Sigmoid colon (tissue), 4 donors: ENCODE results near the gene ADAMTSL1.

Experiments
- EP300 ChIP-seq, 4 donors: sonication (generic); formaldehyde crosslinking; IDR thresholded peaks; one replicate each; pipeline ENCODE4 v1.6.1; 2017; ENCODE audit warnings: antibody characterized with exemption in 4 of 4
- POLR2A ChIP-seq, 2 donors: fragments of 450-650 bp; IDR thresholded peaks; one replicate each; pipeline ENCODE4 v1.6.1; 2016; ENCODE audit warnings: antibody characterized with exemption in 2 of 2, mild to moderate bottlenecking in 2 of 2, moderate library complexity in 2 of 2
- POLR2AphosphoS5 ChIP-seq, 4 donors: sonication (generic); formaldehyde crosslinking; IDR thresholded peaks; one replicate each; pipeline ENCODE4 v1.6.1; 2017; ENCODE audit warnings: antibody characterized with exemption in 4 of 4
- TF ChIP-seq, protein P1 (sequence below), 4 experiments: fragments of 450-650 bp in 3 of 4; fragments of 200-600 bp in 1 of 4; IDR thresholded peaks; one replicate each; pipeline ENCODE4 v1.5.1; 2016 to 2019; ENCODE audit warnings: antibody characterized with exemption in 4 of 4, mild to moderate bottlenecking in 3 of 4, moderate library complexity in 2 of 4

DNA sequence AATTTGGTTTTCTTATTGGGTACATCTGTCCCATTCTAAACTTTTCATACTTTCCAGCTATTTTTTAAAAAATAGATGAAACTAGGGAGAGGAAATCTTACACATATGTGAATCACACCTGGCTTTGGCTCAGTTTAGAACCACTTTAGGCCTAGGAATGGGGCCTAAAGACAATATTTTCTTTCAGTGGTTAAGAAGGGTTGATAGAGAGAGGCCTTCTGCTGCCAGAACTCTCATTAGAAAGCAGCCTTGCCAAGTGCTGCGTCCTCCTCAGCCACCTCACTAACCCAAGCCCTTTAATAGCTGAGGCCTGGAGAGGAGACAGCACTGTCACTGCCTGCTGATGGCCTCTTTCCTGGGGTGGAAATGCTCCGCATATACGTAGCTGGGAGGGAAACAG is 391.6 kb downstream of the ADAMTSL1 start:
- TF ChIP-seq, protein P1, sequence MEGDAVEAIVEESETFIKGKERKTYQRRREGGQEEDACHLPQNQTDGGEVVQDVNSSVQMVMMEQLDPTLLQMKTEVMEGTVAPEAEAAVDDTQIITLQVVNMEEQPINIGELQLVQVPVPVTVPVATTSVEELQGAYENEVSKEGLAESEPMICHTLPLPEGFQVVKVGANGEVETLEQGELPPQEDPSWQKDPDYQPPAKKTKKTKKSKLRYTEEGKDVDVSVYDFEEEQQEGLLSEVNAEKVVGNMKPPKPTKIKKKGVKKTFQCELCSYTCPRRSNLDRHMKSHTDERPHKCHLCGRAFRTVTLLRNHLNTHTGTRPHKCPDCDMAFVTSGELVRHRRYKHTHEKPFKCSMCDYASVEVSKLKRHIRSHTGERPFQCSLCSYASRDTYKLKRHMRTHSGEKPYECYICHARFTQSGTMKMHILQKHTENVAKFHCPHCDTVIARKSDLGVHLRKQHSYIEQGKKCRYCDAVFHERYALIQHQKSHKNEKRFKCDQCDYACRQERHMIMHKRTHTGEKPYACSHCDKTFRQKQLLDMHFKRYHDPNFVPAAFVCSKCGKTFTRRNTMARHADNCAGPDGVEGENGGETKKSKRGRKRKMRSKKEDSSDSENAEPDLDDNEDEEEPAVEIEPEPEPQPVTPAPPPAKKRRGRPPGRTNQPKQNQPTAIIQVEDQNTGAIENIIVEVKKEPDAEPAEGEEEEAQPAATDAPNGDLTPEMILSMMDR (IDR thresholded peaks at IDR 0.05): no peak
- TF ChIP-seq POLR2A (IDR thresholded peaks at IDR 0.05): no peak
- no peak for TF ChIP-seq EP300 (IDR thresholded peaks at IDR 0.05)
- TF ChIP-seq POLR2AphosphoS5 (IDR thresholded peaks at IDR 0.05): no peak
